OCI-LY7 (cell line): ENCODE measurements around the gene SH2D6. TPM values are rescaled to one million over a fixed set of nuclear protein-coding genes. Genes with fewer than 3 reads are reported as not detected.

ENCODE experiments used
- BruUV-seq: library from RNA; stranded (reverse); fragments of 400-500 nt; replicated peaks from 2 replicates; lab custom pipeline; 2021; lab: Mats Ljungman, UMichigan
- CTCF ChIA-PET: fragments of 300-600 bp; sonication (Branson Sonifier 250); formaldehyde crosslinking; loops from one replicate; lab custom pipeline; 2022; ENCODE audit warnings: antibody characterized with exemption; ENCODE audit not compliant: unreplicated experiment; lab: Charles Lee
- POLR2A ChIA-PET: fragments of 300-600 bp; sonication (Branson Sonifier 250); formaldehyde crosslinking; loops from one replicate; lab custom pipeline; 2022; ENCODE audit warnings: antibody characterized with exemption; lab: Charles Lee
- DNase-seq: peaks from one replicate; pipeline ENCODE4 v3.0.0-alpha.2; 2015; ENCODE audit warnings: low spot score
- H2AFZ ChIP-seq: fragments of 200-600 bp; sonication (generic), shearing (Covaris generic); 2 replicates; pipeline ENCODE4 v1.6.1; 2014; ENCODE audit warnings: mild to moderate bottlenecking, antibody characterized with exemption, low read length, moderate library complexity
- H3K27ac ChIP-seq: fragments of 200-600 bp; sonication (generic); 2 replicates; pipeline ENCODE4 v1.5.1; 2014; ENCODE audit warnings: mixed run types, low read depth, mild to moderate bottlenecking, moderate library complexity, low read length, inconsistent platforms; ENCODE audit not compliant: poor library complexity, severe bottlenecking
- H3K36me3 ChIP-seq: fragments of 200-600 bp; sonication (generic); 2 replicates; pipeline ENCODE4 v1.6.1; 2014; ENCODE audit warnings: mild to moderate bottlenecking, antibody characterized with exemption, low read length, moderate library complexity, mixed read lengths; ENCODE audit not compliant: insufficient read depth
- H3K4me1 ChIP-seq: fragments of 200-600 bp; sonication (generic); 2 replicates; pipeline ENCODE4 v1.5.1; 2014; ENCODE audit warnings: mild to moderate bottlenecking, low read length; ENCODE audit not compliant: insufficient read depth, poor library complexity, severe bottlenecking
- H3K4me2 ChIP-seq: fragments of 200-600 bp; sonication (generic); 2 replicates; pipeline ENCODE4 v1.6.1; 2014; ENCODE audit warnings: mild to moderate bottlenecking, low read length
- H3K4me3 ChIP-seq: fragments of 200-600 bp; sonication (generic); 2 replicates; pipeline ENCODE4 v1.5.1; 2014; ENCODE audit warnings: mild to moderate bottlenecking, low read depth, low read length; ENCODE audit not compliant: poor library complexity, severe bottlenecking
- H3K79me2 ChIP-seq: fragments of 200-600 bp; sonication (generic); 2 replicates; pipeline ENCODE4 v1.6.1; 2016; ENCODE audit warnings: low read depth, mild to moderate bottlenecking, low read length, moderate library complexity, mixed read lengths; ENCODE audit not compliant: insufficient read depth
- H3K9me2 ChIP-seq: fragments of 200-600 bp; sonication (generic); 2 replicates; pipeline ENCODE4 v1.6.1; 2016; ENCODE audit warnings: mild to moderate bottlenecking, low read length, mixed read lengths; ENCODE audit not compliant: insufficient read depth
- H3K9me3 ChIP-seq: fragments of 200-600 bp; sonication (generic); 2 replicates; pipeline ENCODE4 v1.6.1; 2014; ENCODE audit warnings: mild to moderate bottlenecking, mixed run types, low read length, mixed read lengths
- H4K20me1 ChIP-seq: fragments of 200-600 bp; sonication (generic); 2 replicates; pipeline ENCODE4 v1.6.1; 2014; ENCODE audit warnings: mild to moderate bottlenecking, antibody characterized with exemption, low read length, moderate library complexity, mixed read lengths; ENCODE audit not compliant: insufficient read depth
- EZH2phosphoT487 ChIP-seq: fragments of 200-600 bp; sonication (generic); IDR thresholded peaks from 2 replicates; pipeline ENCODE4 v1.6.1; 2018; ENCODE audit warnings: low read depth, borderline replicate concordance, mild to moderate bottlenecking, mixed run types, antibody characterized with exemption, low read length, moderate library complexity, mixed read lengths
- intact Hi-C: fragments of 100-400 bp; cut with micrococcal nuclease; formaldehyde crosslinking; loops from one replicate; pipeline ENCODE4 v1.10.0; 2022; ENCODE audit not compliant: unreplicated experiment
- small RNA-seq: library from RNA; depleted of rRNA; stranded (forward); fragments of <200 nt; gene quantifications from one replicate; pipeline ENCODE3, GENCODE V24; 2014
- total RNA-seq, 2 experiments: library from RNA; depleted of rRNA in 1 of 2; stranded (reverse); fragments of >200 nt in 1 of 2; shearing (Covaris generic) in 1 of 2; gene quantifications; 2 replicates each; pipeline ENCODE4 v1.2.3, GENCODE V29; 2014 to 2022
- TF ChIP-seq, protein P1 (sequence below): fragments of 200-600 bp; sonication (generic); conservative IDR thresholded peaks from 2 replicates; pipeline ENCODE4 v1.5.1; 2014; ENCODE audit warnings: mild to moderate bottlenecking, antibody characterized with exemption, low read length, moderate library complexity, mixed read lengths

Gene SH2D6
- total RNA-seq, 2 experiments from 2014 or later: 0.35 to 2.6 TPM

DNA sequence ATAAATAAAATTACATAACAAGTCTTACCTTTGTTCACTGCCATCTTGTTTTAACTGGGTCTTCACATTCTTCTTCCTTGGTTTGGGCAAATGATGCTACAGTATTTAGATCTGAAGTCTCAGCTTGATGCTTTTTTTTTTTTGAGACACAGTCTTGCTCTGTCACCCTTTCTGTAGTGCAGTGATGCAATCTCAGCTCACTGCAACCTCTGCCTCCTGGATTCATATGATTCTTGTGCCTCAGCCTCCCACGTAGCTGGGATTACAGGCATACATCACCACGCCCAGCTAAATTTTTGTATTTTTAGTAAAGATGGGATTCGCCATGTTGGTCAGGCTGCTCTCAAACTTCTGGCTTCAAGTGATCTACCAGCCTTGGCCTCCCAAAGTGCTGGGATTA is 67.3 kb downstream of the SH2D6 start:
- Histone ChIP-seq H3K4me3 (no peak overlapping the region), H3K27ac (no peak overlapping the region), H3K36me3 (no peaks in the 10 kb centered on the region), H3K9me2 (no peaks in the 10 kb centered on the region), H4K20me1 (no peaks in the 10 kb centered on the region), H3K79me2 (no peaks in the 10 kb centered on the region), H2AFZ (no peak overlapping the region), H3K4me1 (no peaks in the 10 kb centered on the region), H3K9me3 (no peaks in the 10 kb centered on the region), H3K4me2 (no peak overlapping the region)
- intact Hi-C loops: no loop called here
- TF ChIP-seq, protein P1, sequence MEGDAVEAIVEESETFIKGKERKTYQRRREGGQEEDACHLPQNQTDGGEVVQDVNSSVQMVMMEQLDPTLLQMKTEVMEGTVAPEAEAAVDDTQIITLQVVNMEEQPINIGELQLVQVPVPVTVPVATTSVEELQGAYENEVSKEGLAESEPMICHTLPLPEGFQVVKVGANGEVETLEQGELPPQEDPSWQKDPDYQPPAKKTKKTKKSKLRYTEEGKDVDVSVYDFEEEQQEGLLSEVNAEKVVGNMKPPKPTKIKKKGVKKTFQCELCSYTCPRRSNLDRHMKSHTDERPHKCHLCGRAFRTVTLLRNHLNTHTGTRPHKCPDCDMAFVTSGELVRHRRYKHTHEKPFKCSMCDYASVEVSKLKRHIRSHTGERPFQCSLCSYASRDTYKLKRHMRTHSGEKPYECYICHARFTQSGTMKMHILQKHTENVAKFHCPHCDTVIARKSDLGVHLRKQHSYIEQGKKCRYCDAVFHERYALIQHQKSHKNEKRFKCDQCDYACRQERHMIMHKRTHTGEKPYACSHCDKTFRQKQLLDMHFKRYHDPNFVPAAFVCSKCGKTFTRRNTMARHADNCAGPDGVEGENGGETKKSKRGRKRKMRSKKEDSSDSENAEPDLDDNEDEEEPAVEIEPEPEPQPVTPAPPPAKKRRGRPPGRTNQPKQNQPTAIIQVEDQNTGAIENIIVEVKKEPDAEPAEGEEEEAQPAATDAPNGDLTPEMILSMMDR: no peak
- TF ChIP-seq EZH2phosphoT487: no peak
- BruUV-seq: no TSS peak
- POLR2A ChIA-PET: interaction anchor here (0.5 to 0.6 kb wide), 2 partner anchors 13 to 1082 kb away, joined by 3 read pairs; no protein-coding TSS in a partner anchor
- CTCF ChIA-PET: interaction anchor here (0.6 kb wide), 1 partner anchor 9 kb away, joined by 5 read pairs; no protein-coding TSS in a partner anchor
- DNase-seq: no peak

Small RNA genes lying within 50 kb of the gene (small RNA-seq; reads per million reads assigned to genes)
- gene AC062037.2 (not detected), gene RF00019 (not detected), gene RN7SL251P (not detected)

Other genes starting within 250 kb of the SH2D6 start
- 74.4 and 78.6 TPM in 2 replicates for gene TGOLN2, start 90.7 kb upstream of the SH2D6 start, total RNA-seq (2014; rRNA removed; shearing (Covaris generic))
- 76.9 and 86.6 TPM in 2 replicates for gene TGOLN2, start 90.7 kb upstream of the SH2D6 start, total RNA-seq (2022)
- 5.9 and 14.1 TPM in 2 replicates for gene RETSAT, start 64.2 kb upstream of the SH2D6 start, total RNA-seq (2014; rRNA removed; shearing (Covaris generic))
- 19.2 and 19.9 TPM in 2 replicates for gene RETSAT, start 64.2 kb upstream of the SH2D6 start, total RNA-seq (2022)
- gene ELMOD3, start 63.9 kb upstream of the SH2D6 start, total RNA-seq (2014; rRNA removed; shearing (Covaris generic)): 12.0 and 22.1 TPM in 2 replicates
- gene ELMOD3, start 63.9 kb upstream of the SH2D6 start, total RNA-seq (2022): 18.5 and 21.8 TPM in 2 replicates
- 7.5 and 9.8 TPM in 2 replicates for gene CAPG, start 8.3 kb upstream of the SH2D6 start, total RNA-seq (2014; rRNA removed; shearing (Covaris generic))
- gene CAPG, start 8.3 kb upstream of the SH2D6 start, total RNA-seq (2022): 7.9 and 8.1 TPM in 2 replicates
- 336 and 350 TPM in 2 replicates for gene MAT2A, start 120.5 kb downstream of the SH2D6 start, total RNA-seq (2014; rRNA removed; shearing (Covaris generic))
- gene MAT2A, start 120.5 kb downstream of the SH2D6 start, total RNA-seq (2022): 462 and 466 TPM in 2 replicates
- 16.5 and 33.3 TPM in 2 replicates for gene GGCX, start 142.8 kb downstream of the SH2D6 start, total RNA-seq (2014; rRNA removed; shearing (Covaris generic))
- gene GGCX, start 142.8 kb downstream of the SH2D6 start, total RNA-seq (2022): 32.5 and 32.8 TPM in 2 replicates
- 112 and 156 TPM in 2 replicates for gene VAMP8, start 158.9 kb downstream of the SH2D6 start, total RNA-seq (2014; rRNA removed; shearing (Covaris generic))
- gene VAMP8, start 158.9 kb downstream of the SH2D6 start, total RNA-seq (2022): 152 and 160 TPM in 2 replicates
- gene VAMP5, start 165.7 kb downstream of the SH2D6 start, total RNA-seq (2014; rRNA removed; shearing (Covaris generic)): 0.54 and 3.0 TPM in 2 replicates
- gene VAMP5, start 165.7 kb downstream of the SH2D6 start, total RNA-seq (2022): 3.8 and 3.9 TPM in 2 replicates
- gene RNF181, start 177.0 kb downstream of the SH2D6 start, total RNA-seq (2014; rRNA removed; shearing (Covaris generic)): 98.4 and 179 TPM in 2 replicates
- gene RNF181, start 177.0 kb downstream of the SH2D6 start, total RNA-seq (2022): 95.1 and 97.8 TPM in 2 replicates
- gene TMEM150A, start 184.0 kb downstream of the SH2D6 start, total RNA-seq (2014; rRNA removed; shearing (Covaris generic)): 0.92 TPM in 1 of 2 replicates, not detected in the other
- 0.74 and 1.1 TPM in 2 replicates for gene TMEM150A, start 184.0 kb downstream of the SH2D6 start, total RNA-seq (2022)
- gene C2orf68, start 193.4 kb downstream of the SH2D6 start, total RNA-seq (2014; rRNA removed; shearing (Covaris generic)): 62.0 and 86.7 TPM in 2 replicates
- 86.2 and 96.1 TPM in 2 replicates for gene C2orf68, start 193.4 kb downstream of the SH2D6 start, total RNA-seq (2022)
- gene USP39, start 197.5 kb downstream of the SH2D6 start, total RNA-seq (2014; rRNA removed; shearing (Covaris generic)): 76.2 and 79.8 TPM in 2 replicates
- gene USP39, start 197.5 kb downstream of the SH2D6 start, total RNA-seq (2022): 74.5 and 83.2 TPM in 2 replicates
- not detected in 2 replicates for gene SFTPB, start 249.5 kb downstream of the SH2D6 start, total RNA-seq (2014; rRNA removed; shearing (Covaris generic))
- not detected in 2 replicates for gene SFTPB, start 249.5 kb downstream of the SH2D6 start, total RNA-seq (2022)